Gastrocnemius medialis (tissue), 4 donors: ENCODE results near the gene SIK2.

Experiments used
- POLR2A ChIP-seq, 2 donors: fragments of 450-650 bp; IDR thresholded peaks; one replicate each; pipeline ENCODE4 v1.6.1; 2017; ENCODE audit warnings: antibody characterized with exemption in 2 of 2, mild to moderate bottlenecking in 2 of 2, moderate library complexity in 2 of 2
- TF ChIP-seq, protein P1 (sequence below), 5 experiments: fragments of 450-650 bp in 3 of 5; fragments of 200-600 bp in 2 of 5; sonication (generic) in 2 of 5; IDR thresholded peaks in 4 of 5; conservative IDR thresholded peaks in 1 of 5; 1 replicate in 4 of 5; 2 replicates in 1 of 5; pipeline ENCODE4 v1.5.1; 2016 to 2019; ENCODE audit warnings: antibody characterized with exemption in 5 of 5, mild to moderate bottlenecking in 3 of 5, moderate library complexity in 3 of 5

- TF ChIP-seq, protein P1, sequence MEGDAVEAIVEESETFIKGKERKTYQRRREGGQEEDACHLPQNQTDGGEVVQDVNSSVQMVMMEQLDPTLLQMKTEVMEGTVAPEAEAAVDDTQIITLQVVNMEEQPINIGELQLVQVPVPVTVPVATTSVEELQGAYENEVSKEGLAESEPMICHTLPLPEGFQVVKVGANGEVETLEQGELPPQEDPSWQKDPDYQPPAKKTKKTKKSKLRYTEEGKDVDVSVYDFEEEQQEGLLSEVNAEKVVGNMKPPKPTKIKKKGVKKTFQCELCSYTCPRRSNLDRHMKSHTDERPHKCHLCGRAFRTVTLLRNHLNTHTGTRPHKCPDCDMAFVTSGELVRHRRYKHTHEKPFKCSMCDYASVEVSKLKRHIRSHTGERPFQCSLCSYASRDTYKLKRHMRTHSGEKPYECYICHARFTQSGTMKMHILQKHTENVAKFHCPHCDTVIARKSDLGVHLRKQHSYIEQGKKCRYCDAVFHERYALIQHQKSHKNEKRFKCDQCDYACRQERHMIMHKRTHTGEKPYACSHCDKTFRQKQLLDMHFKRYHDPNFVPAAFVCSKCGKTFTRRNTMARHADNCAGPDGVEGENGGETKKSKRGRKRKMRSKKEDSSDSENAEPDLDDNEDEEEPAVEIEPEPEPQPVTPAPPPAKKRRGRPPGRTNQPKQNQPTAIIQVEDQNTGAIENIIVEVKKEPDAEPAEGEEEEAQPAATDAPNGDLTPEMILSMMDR (IDR thresholded peaks at IDR 0.05 in 4 of 5, conservative IDR thresholded peaks at IDR 0.05 in 1 of 5), result no peak
- TF ChIP-seq POLR2A (IDR thresholded peaks at IDR 0.05), result no peak
These were observed 41.4 kb upstream of the SIK2 start for GRCh38 chr11:111560800-111561199.
